Lung microvascular endothelial cell (primary cell): ENCODE results near the gene HYAL1. TPM values are rescaled to one million over a fixed set of nuclear protein-coding genes. Genes with fewer than 3 reads are reported as not detected.
A peak's percentile ranks its signal among the peaks of the same experiment; 100 is the strongest.
"Not testable (repeated sequence)": the region's sequence is repeated elsewhere in the genome, so short reads cannot be mapped to it uniquely, and the experiment has no call there.

Source experiments
- DNase-seq, 2 donors: peaks; one replicate each; pipeline versions ENCODE4 v3.0.0 to v3.0.0-alpha.2; 2010; ENCODE audit warnings: low read depth in 2 of 2
- total RNA-seq: library from RNA; depleted of rRNA; stranded (reverse); fragments of >200 nt; gene quantifications from 2 replicates; pipeline ENCODE4 v1.2.1, GENCODE V29; 2014

HYAL1 gene
- total RNA-seq, 1 donor from 2014 or later, result 5.8 TPM

DNA sequence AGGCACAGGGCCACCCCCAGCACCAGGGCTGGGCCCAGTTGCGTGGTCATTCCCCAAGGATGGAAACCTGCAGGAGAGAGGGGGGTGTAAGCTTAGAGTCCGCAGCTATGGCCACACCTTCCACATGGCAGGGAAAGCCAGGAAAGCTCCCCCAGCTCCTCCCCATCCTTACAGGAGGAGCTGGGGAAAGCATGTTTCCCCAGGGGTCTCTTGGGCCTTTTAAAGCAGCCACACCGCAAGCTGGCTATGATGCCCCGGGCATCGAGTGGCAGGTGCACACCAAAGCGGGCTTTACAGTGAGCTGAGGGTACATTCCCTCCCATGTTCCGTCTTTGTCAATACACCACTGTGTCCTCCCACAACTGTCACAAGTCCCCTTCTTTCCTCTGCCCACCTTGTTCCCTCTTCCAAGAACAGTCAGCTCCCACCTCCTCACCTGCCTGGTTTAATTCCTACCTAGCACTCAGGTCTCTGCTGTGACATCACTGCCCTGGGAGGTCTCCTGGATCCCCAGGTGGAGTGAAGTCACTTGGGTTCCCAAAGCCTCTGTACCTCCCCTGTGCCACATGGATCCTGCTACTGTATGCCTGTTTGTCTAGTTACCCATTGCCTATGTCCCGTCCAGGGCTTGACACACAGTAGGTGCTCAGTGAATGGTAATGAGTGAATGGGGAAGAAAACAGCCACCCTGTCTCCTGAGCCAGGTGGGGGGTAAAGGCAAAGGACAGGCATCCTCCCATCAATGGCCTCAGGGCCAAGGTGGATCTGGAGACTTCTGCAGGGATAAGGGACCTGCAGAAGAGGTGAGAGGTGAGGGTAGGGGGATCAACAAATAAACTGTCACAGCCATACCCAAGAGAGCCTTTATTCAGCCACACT is 7.6 kb downstream of the HYAL1 start:
- no peak for DNase-seq

DNA sequence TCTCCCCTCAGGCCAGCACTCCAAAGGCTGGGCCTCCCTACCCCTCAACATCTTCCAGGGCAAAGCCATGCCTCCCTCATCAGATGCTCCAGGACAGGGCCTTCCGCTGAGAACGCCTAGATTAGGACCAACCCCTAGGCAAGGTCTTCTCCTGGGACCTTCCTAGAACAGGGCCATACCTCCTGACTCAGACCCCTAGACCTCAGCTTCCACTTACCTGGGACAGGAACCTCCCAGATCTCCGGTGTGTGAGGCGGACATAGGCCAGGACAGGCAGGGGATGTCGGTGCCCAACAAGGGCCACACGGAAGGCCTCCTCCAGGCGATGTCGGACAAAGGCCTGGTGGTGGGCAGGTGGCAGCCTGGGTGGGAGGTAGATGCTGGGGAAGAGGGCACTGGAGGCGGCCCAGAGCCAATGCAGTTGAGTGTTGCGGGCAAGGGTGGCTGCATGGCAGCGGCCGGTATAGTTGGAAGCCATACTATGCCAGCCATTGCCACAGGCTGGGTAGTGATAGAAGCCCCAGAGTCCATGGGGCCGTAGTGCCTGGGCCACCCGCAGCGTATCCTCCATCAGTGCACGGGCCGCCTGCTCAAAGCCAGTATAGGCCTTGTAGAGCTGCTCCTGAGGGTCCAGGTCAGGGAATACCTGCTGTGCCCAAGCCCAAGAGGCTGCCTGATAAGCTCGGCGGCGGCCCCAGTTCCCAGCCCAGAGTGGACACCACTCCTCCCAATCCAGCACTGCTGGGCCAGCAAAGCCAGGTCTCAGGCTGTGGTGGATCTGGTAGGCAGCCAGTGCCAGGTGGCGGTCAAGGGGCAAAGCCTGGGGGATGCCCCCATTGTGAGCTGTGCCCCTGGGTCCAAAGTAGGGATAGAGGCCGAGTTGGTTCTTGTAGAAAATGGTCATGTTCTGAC is 8.6 kb downstream of the HYAL1 start:
- DNase-seq, result no peak

DNA sequence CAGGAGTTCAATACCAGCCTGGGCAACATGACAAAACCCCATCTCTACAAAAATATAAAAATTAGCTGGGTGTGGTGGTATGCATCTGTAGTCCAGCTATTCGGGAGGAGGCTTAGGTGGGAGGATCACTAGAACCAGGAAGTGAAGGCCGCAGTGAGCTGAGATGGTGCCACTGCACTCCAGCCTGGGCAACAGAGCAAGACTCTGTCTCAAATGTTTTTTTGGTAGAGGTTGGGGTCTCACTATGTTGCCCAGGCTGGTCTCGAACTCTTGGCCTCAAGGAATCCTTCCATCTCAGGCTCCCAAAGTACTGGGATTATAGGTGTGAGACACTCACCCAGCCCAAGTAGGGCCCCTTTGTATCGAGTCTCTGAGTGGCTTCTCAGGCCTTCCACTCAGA is 9.3 kb downstream of the HYAL1 start:
- no peak for DNase-seq

DNA sequence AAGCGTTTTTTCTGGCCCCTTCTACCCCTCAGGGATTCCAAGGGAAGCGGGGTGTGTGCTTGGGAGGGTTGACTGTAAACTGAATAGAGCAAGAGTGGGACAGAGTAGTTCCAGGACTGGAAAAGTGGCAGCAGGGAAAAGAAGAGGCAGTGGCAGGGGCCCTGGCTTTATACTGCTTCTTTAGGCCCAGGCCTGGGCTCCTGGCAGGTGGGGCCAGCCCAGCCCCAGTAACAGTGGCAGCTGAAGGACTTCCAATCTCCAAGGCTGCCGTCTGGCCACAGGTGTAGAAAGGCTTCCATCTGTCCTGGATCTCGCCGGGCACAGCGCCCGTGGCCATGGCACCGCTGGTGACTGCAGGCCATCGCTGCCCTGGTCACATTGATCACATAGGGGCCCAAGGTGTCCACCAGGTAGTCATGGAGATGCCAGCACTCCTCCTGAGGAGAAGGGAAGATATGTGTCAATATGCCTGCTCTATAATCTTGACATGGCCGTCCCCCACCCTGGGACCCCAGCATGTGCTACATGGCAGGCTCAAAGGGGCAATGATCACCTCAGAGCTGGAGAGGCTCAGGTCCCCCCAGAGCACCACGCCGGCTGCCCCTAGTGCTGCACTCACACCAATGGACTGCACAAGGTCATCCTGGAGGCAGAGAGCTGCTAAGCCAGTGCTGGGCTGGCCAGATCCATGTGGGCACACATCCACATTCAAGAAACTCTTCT is 10.1 kb downstream of the HYAL1 start:
- no peak for DNase-seq

DNA sequence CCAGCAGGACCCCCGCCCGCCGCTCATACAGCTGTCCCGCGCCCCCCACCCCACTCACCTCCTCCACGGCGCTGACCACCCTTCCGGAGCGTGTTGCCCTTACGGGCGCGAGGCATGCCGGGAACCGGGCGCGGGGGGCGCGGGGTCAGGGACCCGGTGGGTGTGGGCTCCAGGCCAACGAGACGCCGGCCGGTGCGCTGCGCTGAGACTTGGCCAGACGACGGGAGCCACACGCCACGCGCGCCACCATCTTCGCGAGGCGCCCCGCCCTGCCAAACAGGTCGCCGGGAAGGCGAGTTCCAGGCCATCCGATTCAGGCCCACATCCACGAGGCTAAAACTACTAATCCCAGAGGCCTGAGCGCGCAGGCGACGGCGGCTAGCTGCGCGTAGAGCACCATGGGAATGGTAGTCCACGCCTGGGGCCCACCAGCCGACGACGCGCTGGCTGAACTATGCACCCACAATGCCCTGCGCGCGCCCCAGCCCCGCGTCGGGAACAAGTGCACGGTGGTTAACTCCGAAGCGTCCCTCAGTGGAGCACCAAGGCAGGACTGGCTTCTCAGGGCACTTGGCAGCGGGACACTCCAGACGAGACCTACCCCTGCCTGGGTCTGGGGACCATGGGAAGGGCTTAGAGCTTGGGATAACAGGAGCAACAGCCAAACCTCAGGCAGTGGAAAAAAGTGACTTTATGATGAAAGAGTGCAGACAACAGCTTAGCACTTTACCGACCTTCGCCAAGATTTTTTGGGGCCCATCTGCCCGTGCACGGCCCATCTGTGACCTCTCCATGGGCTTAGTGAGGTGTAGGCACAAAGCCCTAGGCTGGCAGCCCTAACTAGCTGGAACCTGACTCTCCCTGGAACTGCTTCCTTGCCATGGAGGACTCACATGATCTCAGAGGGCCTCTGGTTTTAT is 11.0 kb downstream of the HYAL1 start, which contains the start of gene IFRD2:
Gene IFRD2 (minus strand): TSS at position 271 of the 920 bp plus-strand sequence. CDS start 155 bp downstream, at position 116.
- peak; percentile 98 for DNase-seq

DNA sequence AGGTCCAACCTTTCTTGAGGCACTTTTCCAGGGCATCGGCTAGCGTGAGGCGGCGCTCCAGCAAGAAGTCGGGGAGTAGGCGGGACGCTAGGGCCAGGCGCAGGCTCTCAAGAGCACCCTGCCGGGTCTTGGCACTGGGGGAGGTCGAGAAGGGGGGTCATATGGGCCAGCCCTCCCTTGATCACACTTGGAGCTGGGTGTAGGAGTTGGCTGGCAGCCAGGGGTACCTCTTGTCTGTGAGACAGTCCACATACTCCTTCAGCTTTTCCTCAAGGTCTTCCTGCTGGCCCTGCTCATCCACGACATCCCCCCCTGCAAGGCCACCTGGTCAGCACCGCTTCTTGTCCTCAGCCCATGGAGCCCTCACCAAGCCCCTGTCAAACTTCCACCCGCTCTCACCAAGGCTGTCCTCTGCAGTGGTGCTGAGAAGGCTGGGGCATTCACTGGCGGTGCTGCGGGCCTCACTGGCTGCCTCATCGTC is 13.2 kb downstream of the HYAL1 start:
- DNase-seq, result no peak

DNA sequence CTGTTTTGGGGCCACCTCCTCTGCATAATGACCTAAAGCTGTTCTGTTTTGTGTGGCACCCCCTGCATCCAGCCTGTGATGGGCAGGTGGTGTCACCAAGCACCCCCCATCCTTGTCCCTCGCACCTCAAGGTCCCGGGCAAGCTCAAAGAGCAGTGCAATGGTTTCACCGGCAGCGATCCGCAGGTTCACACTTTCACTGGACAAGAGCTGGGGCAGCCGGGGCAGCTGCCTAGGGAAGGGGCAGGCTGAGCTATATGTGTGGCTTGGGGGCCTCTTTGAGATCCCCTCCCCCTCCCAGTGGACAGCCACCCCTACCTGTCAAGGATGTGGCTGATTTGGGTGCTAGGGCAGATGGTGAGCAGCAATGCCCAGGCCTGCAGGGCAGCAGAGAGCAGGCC is 14.2 kb downstream of the HYAL1 start:
- no peak for DNase-seq

DNA sequence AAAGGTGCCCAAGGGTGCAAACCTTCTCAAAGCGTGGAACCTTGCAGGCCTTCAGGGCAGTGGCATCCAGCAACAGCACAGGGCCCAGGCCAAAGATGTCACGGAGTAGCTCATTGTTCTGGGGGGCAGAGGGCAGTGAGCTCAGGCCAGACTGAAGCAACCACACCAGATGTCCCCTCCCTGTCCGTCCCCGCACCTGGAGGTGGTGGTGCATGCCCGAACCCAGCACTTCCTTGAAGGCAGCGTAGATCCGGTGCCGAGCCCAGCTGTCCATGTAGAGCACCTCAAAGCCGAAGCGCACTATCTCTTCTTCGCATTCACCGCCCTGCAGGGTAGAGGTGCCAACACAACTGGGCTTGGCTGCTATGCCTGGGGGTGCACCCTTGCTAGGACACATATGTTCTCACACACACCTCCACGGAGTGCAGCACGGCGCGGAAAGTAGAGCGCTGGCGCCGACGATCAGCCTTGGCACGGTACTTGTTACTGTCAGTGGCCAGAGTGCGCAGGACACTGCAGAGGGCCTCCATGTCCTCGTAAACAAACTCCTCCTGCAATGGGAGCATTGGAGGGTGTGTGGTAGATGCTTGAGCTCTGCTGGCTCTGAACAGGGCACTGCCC is 14.9 kb downstream of the HYAL1 start:
- DNase-seq, result no peak

DNA sequence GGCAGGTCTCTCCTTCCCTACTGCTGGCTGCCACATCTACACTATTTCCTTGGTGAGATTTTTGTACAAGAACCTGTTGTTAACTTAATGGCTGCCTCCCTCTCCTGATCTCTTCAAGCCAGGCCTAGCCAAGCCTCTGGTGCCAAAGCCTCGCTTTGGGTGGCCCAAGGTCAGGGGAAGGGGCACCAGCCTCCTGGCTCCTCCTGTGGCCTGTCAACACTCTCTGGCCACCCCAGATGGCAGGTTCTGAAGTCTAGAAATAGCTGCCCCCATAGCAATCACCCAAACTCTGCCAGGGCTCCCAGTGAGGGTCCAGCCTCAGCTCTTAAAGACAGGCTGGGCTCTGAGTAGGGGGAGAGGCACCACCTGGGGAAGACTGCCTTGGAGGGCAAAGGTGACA is 16.1 kb downstream of the HYAL1 start:
- no peak for DNase-seq

DNA sequence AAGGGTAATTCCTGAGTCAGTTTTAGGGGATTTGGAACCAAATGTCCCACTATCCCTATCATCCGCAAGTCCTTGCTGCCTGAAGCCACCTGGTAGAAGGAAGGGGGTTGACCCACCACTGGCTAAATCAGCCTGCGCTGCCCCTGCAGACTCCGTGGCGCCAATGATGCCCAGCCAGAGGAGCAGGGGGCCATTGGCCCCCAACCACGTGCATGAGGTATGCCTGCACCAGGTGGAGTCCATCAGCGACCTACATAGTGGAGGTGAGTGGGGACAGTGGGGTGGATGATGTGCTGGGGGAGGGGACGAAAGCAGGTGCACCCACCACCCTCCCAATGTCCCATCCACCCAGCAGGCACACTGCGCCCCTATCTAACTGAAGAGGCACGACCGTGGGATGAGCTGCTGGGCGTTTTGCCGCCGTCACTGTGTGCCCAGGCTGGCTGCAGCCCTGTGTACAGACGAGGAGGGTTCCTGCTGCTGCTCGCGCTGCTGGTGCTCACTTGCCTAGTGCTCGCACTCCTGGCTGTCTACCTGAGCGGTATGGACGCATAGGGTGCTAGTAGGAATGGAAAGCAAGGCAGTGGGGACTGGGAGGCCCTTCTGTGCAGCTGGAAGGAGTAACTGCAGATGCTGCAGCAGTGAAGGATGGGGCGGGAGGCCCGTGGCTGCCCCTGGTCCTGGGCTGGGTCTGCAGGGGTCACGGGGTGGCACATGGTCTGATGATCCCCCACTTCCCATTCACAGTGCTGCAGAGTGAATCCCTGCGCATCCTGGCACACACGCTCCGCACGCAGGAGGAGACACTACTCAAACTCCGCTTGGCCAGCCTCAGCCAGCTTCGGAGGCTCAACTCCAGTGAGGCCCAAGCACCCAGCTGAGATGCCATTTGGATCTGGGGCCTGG is 16.8 kb downstream of the HYAL1 start:
- DNase-seq, result no peak

DNA sequence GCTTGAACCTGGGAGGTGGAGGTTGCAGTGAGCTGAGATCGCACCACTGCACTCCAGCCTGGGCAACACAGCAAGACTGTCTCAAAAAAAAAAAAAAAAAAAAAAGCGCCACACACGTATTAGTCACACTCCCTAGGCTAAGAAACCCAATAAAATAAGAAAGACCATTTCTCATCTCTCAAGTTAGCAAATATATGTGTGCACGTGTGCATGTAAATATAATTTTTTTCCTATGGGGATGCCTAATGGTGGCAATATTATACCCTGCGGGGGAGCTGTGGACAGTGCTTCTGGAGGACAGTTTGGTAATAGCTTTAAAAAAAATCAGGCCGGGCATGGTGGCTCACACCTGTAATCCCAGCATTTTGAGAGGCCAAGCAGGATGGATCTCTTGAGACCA is 19.3 kb downstream of the HYAL1 start:
- DNase-seq, result not testable (repeated sequence)

DNA sequence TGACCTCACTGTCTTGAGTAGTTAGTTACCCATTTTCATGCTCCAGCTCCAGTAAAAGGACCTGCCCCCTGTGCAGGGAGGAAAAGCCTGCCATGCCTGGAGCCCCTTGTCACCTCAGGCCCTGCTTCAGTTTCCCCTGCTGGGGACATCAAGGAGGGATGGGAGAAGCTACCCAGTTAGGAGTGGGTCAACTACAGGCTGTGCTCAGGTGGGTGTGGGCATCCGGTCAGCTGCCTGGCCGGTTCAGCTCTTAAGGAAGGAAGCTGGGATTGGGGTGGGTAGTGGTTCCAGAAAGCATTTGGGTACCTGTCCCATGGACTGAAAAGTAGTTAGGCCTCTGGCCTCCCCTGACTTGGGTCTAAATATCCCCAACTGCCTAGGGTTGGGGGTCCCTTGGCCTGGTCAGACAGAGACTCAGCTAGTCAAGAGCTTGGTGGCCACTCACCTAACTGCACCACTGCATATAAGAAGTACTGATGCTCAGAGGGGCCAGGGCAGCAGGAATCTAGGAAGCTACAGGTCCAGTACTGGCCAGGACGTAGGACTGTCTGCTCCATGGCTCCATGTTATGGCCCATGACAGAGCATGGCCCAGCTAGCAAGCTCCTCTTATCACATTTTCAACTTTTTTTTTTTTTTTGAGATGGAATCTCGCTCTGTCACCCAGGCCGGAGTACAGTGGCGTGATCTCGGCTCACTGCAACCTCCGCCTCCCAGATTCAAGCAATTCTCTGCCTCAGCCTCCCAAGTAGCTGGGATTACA is 23.9 kb downstream of the HYAL1 start:
- DNase-seq, result no peak

DNA sequence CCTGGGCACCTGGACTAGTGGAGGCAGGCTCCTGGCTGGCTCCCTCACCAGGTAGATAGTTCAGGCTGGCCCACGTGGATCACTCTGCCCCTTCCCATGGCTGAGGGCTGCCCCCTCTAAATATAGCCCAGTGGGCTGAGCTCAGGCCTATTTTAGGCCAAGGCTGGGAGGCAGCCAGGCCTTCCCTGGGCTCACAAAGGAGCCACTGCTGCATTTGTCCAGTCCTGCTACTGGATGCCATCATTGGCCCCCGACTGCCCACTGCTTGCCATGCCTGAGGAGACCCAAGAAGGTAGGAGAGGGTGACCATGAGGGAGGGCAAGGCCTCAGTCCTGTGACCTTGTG is 24.5 kb downstream of the HYAL1 start, which contains the start of gene LSMEM2:
Gene LSMEM2 (plus strand): TSS at position 208 of the 345 bp plus-strand sequence. CDS start 27 bp downstream, at position 235.
- no peak for DNase-seq

DNA sequence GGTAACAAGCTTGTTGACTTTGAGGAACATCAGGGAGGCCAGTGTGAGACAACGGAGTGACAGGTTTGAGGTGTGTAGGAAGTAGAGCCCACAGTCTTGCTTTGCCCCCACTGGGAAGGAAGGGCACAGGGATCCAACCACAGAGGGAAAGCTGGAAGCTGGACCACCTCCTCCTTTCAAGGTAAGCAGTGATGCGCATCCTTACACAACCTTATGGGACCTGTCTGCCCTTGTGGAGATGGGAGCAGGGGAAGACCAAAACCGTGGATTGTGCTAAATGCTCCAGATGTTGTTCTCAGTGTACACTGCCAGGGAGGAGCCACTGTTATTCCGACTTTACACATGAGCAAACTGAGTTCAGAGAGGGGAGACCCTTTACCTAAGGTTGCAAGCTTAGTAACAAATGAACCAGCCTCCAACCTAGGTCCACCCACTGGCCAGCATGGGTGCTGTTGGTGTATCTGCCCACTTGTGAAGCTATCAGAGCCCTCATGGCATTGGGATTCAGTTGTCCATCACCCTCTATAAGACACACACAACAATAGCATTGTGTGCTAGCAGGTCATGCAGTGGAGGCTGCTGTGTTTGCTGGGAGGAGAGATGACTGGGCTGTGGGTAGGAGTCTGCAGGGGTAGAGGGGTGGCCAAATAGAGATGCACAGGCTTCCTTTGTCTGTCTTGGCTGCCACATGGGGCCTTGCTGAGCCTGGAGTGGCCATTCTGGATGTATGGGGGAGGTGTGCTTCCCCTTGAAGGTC is 25.1 kb downstream of the HYAL1 start:
- DNase-seq, result no peak

DNA sequence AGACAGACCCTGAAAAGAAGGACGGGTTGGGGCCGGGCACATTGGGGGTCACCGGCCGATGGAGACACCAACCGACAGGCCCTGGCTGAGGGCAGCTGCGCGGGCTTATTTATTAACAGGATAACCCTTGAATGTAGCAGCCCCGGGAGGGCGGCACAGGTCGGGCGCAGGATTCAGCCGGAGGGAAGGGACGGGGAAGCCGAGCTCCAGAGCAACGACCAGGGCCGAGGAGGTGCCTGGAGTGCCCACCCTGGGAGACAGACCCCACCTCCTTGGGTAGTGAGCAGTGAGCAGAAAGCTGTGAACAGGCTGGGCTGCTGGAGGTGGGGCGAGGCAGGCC is 26.6 kb downstream of the HYAL1 start:
- DNase-seq, result no peak

DNA sequence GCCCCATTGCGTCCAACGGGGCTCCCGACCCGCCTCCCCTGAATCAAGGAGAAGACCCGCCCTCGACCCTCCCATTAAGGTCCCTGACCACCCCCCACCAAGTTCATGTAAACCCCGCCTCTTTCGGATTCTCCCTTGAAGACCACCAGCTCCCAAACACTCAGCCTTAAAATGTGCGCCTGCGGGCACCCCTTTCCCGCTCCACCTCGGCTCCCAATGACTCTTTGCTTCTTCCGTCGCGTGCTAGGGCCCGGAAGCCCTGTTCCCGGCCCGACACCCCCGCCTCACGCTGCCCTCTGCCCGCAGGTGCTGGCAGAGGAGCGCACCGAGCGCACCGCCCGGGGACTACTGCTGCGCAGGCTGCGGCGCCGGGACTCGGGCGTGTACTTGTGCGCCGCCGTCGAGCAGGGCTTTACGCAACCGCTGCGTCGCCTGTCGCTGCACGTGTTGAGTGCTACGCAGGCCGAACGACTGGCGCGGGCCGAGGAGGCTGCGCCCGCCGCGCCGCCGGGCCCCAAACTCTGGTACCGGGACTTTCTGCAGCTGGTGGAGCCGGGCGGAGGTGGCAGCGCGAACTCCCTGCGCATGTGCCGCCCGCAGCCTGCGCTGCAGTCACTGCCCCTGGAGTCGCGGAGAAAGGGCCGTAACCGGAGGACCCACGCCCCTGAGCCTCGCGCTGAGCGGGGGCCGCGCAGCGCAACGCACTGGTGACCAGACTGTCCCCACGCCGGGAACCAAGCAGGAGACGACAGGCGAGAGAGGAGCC is 27.2 kb downstream of the HYAL1 start:
- DNase-seq, result no peak
